GM12878 (cell line): ENCODE results near the gene FRMD5. TPM values are rescaled to one million over a fixed set of nuclear protein-coding genes. Genes with fewer than 3 reads are reported as not detected.

ENCODE experiments used
- ATAC-seq: fragments of 200-7000 bp; cut with Tn5 transposase; 3 replicates; pipeline ENCODE4 v1.9.1; 2020; ENCODE audit warnings: mild to moderate bottlenecking, moderate library complexity
- BruUV-seq: library from RNA; stranded (reverse); fragments of 400-500 nt; replicated peaks from 2 replicates; lab custom pipeline; 2021; lab: Mats Ljungman, UMichigan
- CTCF ChIA-PET: fragments of 300-600 bp; sonication (Branson Sonifier 250); formaldehyde crosslinking; extraction: SDS; loops from one replicate; lab custom pipeline; 2021; ENCODE audit warnings: inconsistent platforms; lab: Yijun Ruan, JAX
- POLR2A ChIA-PET: fragments of 350-600 bp; formaldehyde crosslinking; extraction: SDS; loops from one replicate; lab custom pipeline; 2021; ENCODE audit warnings: inconsistent platforms; lab: Charles Lee
- RAD21 ChIA-PET: fragments of 300-600 bp; sonication (Branson Sonifier 250); formaldehyde crosslinking; loops from one replicate; lab custom pipeline; 2023; ENCODE audit warnings: antibody characterized with exemption; ENCODE audit not compliant: unreplicated experiment; lab: Charles Lee
- SMC1A ChIA-PET: fragments of 300-600 bp; sonication (Branson Sonifier 250); formaldehyde crosslinking; loops from one replicate; lab custom pipeline; 2023; ENCODE audit not compliant: unreplicated experiment, uncharacterized antibody; lab: Charles Lee
- DNase-seq: peaks from one replicate; pipeline ENCODE4 v3.0.0-alpha.2; 2011; ENCODE audit warnings: low read depth, low spot score
- FAIRE-seq: peaks from 3 replicates; lab custom pipeline; 2011; peaks lifted over from hg19 to GRCh38; lab: Jason Lieb, UNC
- H2AFZ ChIP-seq: 2 replicates; pipeline ENCODE4 v1.6.0; 2011; ENCODE audit warnings: low read depth, low read length, control low read depth; ENCODE audit not compliant: control insufficient read depth
- H3K27ac ChIP-seq: 2 replicates; pipeline ENCODE4 v1.5.1; 2011; ENCODE audit warnings: control low read depth; ENCODE audit not compliant: control insufficient read depth, insufficient read depth
- H3K27me3 ChIP-seq, 2 experiments: replicated peaks in 1 of 2; 2 replicates each; pipeline versions ENCODE4 v1.6.0 to v1.6.1; 2011; ENCODE audit warnings: low read length in 1 of 2; ENCODE audit not compliant: control insufficient read depth in 2 of 2, insufficient read depth in 2 of 2
- H3K36me3 ChIP-seq, 2 experiments: 2 replicates each; pipeline ENCODE4 v1.5.1; 2011; ENCODE audit warnings: low read length in 1 of 2; ENCODE audit not compliant: control insufficient read depth in 2 of 2, insufficient read depth in 2 of 2
- H3K4me1 ChIP-seq: 2 replicates; pipeline ENCODE4 v1.6.1; 2011; ENCODE audit warnings: mild to moderate bottlenecking, low read length, moderate library complexity, mixed read lengths; ENCODE audit not compliant: control insufficient read depth, insufficient read depth
- H3K4me2 ChIP-seq: 2 replicates; pipeline ENCODE4 v1.6.0; 2011; ENCODE audit warnings: control low read depth; ENCODE audit not compliant: control insufficient read depth, insufficient read depth
- H3K4me3 ChIP-seq: fragments of 200-600 bp; sonication (generic); 2 replicates; pipeline ENCODE4 v1.5.1; 2016
- H3K79me2 ChIP-seq: 2 replicates; pipeline ENCODE4 v1.6.0; 2011; ENCODE audit warnings: low read length; ENCODE audit not compliant: control insufficient read depth, insufficient read depth
- H3K9ac ChIP-seq: 2 replicates; pipeline ENCODE4 v1.8.0; 2011; ENCODE audit warnings: low read length, control low read depth, mixed read lengths; ENCODE audit not compliant: control insufficient read depth, insufficient read depth
- H3K9me3 ChIP-seq: replicated peaks from 3 replicates; pipeline ENCODE4 v1.5.1; 2011; ENCODE audit warnings: mild to moderate bottlenecking, low read length; ENCODE audit not compliant: control insufficient read depth, insufficient read depth
- H4K20me1 ChIP-seq: 2 replicates; pipeline ENCODE4 v1.6.0; 2011; ENCODE audit not compliant: control insufficient read depth, insufficient read depth
- BCL11A ChIP-seq: IDR thresholded peaks from 2 replicates; pipeline ENCODE4 v1.6.1; 2011; ENCODE audit warnings: low read depth, low read length
- BHLHE40 ChIP-seq, 2 experiments: fragments of 450-650 bp in 1 of 2; IDR thresholded peaks; 2 replicates each; pipeline ENCODE4 v1.6.1; 2011 to 2017; ENCODE audit warnings: low read depth in 2 of 2, borderline replicate concordance in 1 of 2, improper control_type of control experiment in 1 of 2, low read length in 1 of 2, mild to moderate bottlenecking in 1 of 2
- CBX5 ChIP-seq: sonication (generic); IDR thresholded peaks from 2 replicates; pipeline ENCODE4 v1.6.1; 2016; ENCODE audit warnings: low read depth, moderate library complexity, mild to moderate bottlenecking, inconsistent platforms
- CEBPZ ChIP-seq: fragments of 150-350 bp; IDR thresholded peaks from 2 replicates; pipeline ENCODE4 v1.6.1; 2016; ENCODE audit warnings: low read depth, low read length
- DPF2 ChIP-seq: fragments of 450-650 bp; IDR thresholded peaks from 2 replicates; pipeline ENCODE4 v1.6.1; 2017; ENCODE audit warnings: mild to moderate bottlenecking
- HDAC2 ChIP-seq: fragments of 200-600 bp; sonication (generic); IDR thresholded peaks from 2 replicates; pipeline ENCODE4 v1.6.1; 2017
- NKRF ChIP-seq: fragments of 450-650 bp; conservative IDR thresholded peaks from 2 replicates; pipeline ENCODE4 v1.6.1; 2017; ENCODE audit warnings: mild to moderate bottlenecking, moderate library complexity
- PML ChIP-seq: IDR thresholded peaks from 2 replicates; pipeline ENCODE4 v1.6.1; 2012; ENCODE audit warnings: low read length, inconsistent platforms
- POLR2AphosphoS2 ChIP-seq: IDR thresholded peaks from 2 replicates; pipeline ENCODE4 v1.6.1; 2011; ENCODE audit warnings: low read depth, mild to moderate bottlenecking, low read length, improper control_type of control experiment, moderate library complexity
- ZNF384 ChIP-seq: IDR thresholded peaks from 2 replicates; pipeline ENCODE4 v1.6.1; 2012; ENCODE audit warnings: low read depth, mild to moderate bottlenecking, low read length, improper control_type of control experiment, borderline replicate concordance
- WGBS: methylation state at CpG from one replicate; pipeline ENCODE4 v1.1.6; 2016; ENCODE audit warnings: low lambda C conversion rate; ENCODE audit not compliant: insufficient replicate concordance, insufficient coverage; ENCODE audit errors: missing lambda C conversion rate; 5-methylcytosine and 5-hydroxymethylcytosine counted together
- in situ Hi-C: fragments of 300-500 bp; cut with MboI; formaldehyde crosslinking; loops from 9 replicates; pipeline ENCODE4 v1.14.3; 2018; ENCODE audit warnings: mixed read lengths
- intact Hi-C: fragments of 100-400 bp; cut with micrococcal nuclease; formaldehyde crosslinking; loops from one replicate; pipeline ENCODE4 v1.14.2; 2022; ENCODE audit not compliant: unreplicated experiment
- polyA plus RNA-seq, 11 experiments: library from polyadenylated mRNA; depleted of rRNA in 4 of 11; unstranded in 6 of 11; stranded (reverse) in 5 of 11; fragments of >200 nt; fragmentation: Nextera tagmentation in 4 of 11; fragmentation: Illumina TruSeq in 1 of 11; extraction: Ambion mirVana in 4 of 11; extraction: Trizol in 1 of 11; gene quantifications; 1 replicate in 1 of 11; 2 replicates in 10 of 11; pipeline versions ENCODE4 v1.2.1 to v1.2.3, GENCODE V29; 2011 to 2016; ENCODE audit warnings: inconsistent platforms in 2 of 11, missing spikeins in 2 of 11, low read depth in 1 of 11
- total RNA-seq, 4 experiments: library from RNA; depleted of rRNA in 3 of 4; stranded (reverse); fragments of >200 nt in 3 of 4; fragmentation: Illumina TruSeq in 1 of 4; extraction: Trizol in 1 of 4; gene quantifications; 2 replicates each; pipeline versions ENCODE4 v1.2.1 to v1.2.3, GENCODE V29; 2013 to 2021
- TF ChIP-seq, protein P1 (sequence below): IDR thresholded peaks from 2 replicates; pipeline ENCODE4 v1.6.1; 2012; ENCODE audit warnings: low read depth, low read length, improper control_type of control experiment

FRMD5 gene
- total and polyA plus RNA-seq, 10 of the 15 experiments (the other 5 are each of a cell fraction or from before 2014, with no cell fraction given): 0.26 to 6.4 (median 0.68) TPM; not detected in 1

DNA sequence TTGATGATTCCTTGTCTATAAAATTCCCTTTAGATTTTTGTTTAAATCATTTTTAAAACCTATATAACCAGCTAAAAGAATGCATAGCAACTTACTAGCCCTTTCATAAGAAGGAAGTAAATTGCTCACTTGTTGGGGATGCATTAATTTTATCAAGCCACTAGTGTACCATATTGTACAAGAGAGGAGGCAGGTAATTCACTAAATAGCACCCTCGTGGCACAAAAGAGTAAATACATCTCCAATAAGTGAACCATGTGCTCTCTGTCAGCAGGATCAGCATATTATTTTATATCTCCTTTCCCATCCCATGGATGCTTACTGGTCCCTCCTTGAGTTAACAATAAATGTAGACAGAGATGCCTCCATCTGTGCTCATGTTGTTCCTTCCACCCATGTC, 34.3 kb downstream of the FRMD5 start:
- DNase-seq (no peak), FAIRE-seq (no peak), ATAC-seq (no peak)
- H3K27me3 ChIP-seq: no peaks in the 10 kb centered on the region
- no TSS peak for BruUV-seq
- H3K9me3 ChIP-seq: no peaks in the 10 kb centered on the region
- TF ChIP-seq CEBPZ: no peak
- no peak for TF ChIP-seq NKRF
- TF ChIP-seq, protein P1, sequence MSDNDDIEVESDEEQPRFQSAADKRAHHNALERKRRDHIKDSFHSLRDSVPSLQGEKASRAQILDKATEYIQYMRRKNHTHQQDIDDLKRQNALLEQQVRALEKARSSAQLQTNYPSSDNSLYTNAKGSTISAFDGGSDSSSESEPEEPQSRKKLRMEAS: no peak
- no peak for TF ChIP-seq POLR2AphosphoS2
- no peak for TF ChIP-seq HDAC2
- no peak for TF ChIP-seq BCL11A
- TF ChIP-seq BHLHE40 (IDR thresholded peaks at IDR 0.05; ENCODE audit: borderline replicate concordance in 1 of 2, low read depth in 2 of 2, low read length in 1 of 2): no peak
- no peak for TF ChIP-seq CBX5
- TF ChIP-seq DPF2: no peak
- TF ChIP-seq ZNF384: no peak
- TF ChIP-seq PML: no peak
- H4K20me1 ChIP-seq: no peaks in the 10 kb centered on the region
- SMC1A ChIA-PET: interaction anchor here (1.0 kb wide), 1 partner anchor 16 kb away, joined by 4 read pairs; no protein-coding TSS in a partner anchor
- no peak overlapping the region for H3K4me2 ChIP-seq
- H3K4me3 ChIP-seq: no peak overlapping the region
- WGBS: 0% methylated on average over 1 of the region's 1 CpG
- POLR2A ChIA-PET: no interaction called here
- in situ Hi-C loops (no loop called here), intact Hi-C loops (no loop called here)
- H3K9ac ChIP-seq: no peak overlapping the region
- H3K36me3 ChIP-seq: no peaks in the 10 kb centered on the region
- RAD21 ChIA-PET: no interaction called here
- no peaks in the 10 kb centered on the region for H3K79me2 ChIP-seq
- H3K27ac ChIP-seq: no peak overlapping the region
- CTCF ChIA-PET: no interaction called here
- H3K4me1 ChIP-seq: no peaks in the 10 kb centered on the region; the same call in 1 of the 2 replicates
- no peak overlapping the region for H2AFZ ChIP-seq
